HL-60 (cell line): ENCODE data around the gene PRPF19.

ENCODE experiments used
- GABPA ChIP-seq: IDR thresholded peaks from 2 replicates; pipeline ENCODE4 v1.6.1; 2012; ENCODE audit warnings: low read depth
- SPI1 ChIP-seq: IDR thresholded peaks from 2 replicates; pipeline ENCODE4 v1.6.1; 2012; ENCODE audit warnings: low read depth, mild to moderate bottlenecking, borderline replicate concordance
- TF ChIP-seq, protein P1 (sequence below): IDR thresholded peaks from one replicate; pipeline ENCODE4 v1.5.1; 2011; ENCODE audit warnings: low read length, control low read depth, inconsistent platforms; ENCODE audit not compliant: insufficient read depth

DNA sequence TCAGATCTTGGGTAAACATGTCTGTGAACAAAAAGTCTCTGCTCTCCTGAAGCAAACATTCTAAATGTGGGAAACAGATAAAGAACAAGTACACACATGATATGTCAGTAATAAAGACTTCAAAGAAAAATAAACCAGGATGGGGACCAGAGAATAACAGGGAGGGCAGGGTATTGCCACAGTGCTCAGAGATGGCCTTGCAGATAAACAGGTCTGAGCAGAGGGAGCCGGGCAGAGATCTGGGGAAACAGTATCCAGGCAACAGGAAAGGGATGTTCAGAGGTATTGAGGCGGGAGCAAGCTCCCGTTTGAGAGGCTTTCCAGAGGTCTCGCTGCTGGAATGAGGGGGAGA lies 61.5 kb downstream of the PRPF19 start:
- TF ChIP-seq, protein P1, sequence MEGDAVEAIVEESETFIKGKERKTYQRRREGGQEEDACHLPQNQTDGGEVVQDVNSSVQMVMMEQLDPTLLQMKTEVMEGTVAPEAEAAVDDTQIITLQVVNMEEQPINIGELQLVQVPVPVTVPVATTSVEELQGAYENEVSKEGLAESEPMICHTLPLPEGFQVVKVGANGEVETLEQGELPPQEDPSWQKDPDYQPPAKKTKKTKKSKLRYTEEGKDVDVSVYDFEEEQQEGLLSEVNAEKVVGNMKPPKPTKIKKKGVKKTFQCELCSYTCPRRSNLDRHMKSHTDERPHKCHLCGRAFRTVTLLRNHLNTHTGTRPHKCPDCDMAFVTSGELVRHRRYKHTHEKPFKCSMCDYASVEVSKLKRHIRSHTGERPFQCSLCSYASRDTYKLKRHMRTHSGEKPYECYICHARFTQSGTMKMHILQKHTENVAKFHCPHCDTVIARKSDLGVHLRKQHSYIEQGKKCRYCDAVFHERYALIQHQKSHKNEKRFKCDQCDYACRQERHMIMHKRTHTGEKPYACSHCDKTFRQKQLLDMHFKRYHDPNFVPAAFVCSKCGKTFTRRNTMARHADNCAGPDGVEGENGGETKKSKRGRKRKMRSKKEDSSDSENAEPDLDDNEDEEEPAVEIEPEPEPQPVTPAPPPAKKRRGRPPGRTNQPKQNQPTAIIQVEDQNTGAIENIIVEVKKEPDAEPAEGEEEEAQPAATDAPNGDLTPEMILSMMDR: no peak
- TF ChIP-seq GABPA: no peak
- no peak for TF ChIP-seq SPI1
